ENCODE measurements around the gene CACNA2D3.
"Not testable (repeated sequence)": the region's sequence is repeated elsewhere in the genome, so short reads cannot be mapped to it uniquely, and the experiment has no call there.

Gene CACNA2D3

DNA sequence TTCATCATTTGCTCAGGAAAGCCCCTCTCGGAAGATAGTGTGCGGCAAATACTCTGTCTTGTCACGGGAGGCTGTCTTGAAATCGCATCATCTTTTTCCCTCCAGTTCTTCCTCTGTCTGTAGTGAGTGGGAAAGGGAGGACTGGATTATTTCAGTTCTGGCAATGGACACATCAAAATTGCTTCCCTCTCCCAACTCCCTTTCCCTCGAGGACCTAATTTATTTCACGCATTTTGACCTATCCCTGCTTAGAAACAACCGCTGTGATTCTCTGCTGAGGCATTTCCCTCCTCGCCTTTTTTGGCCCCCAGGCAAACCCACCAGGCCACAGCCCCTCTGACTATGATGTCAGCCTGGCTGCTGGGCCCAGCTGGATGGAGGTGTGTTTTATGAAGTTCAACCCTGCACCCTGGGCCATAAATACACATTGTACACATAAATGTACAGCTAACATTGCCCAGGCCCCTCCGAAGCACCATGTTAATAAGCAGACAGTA is 944.2 kb downstream of the CACNA2D3 start:
- DNase-seq (ENCODE audit: low read depth, low spot score) = no peak

DNA sequence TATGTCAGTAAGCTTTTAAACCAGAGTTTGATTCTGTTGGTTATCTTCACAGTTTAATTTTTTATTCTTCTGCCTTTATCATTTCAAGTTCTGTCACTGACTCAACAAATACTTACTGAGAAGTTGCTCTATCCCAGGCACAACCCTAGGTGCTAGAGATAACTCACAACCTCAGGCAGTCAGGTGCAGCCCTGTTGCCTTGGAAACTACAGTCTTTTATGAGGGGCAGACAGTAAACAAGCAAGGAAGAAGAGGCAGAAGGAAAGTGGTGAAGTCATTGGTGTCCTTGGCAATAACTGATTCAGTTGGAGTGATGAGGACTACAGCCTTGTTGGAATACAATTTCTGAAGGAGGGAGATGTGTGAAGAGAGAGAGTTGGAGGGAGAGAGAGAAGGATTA is 947.6 kb downstream of the CACNA2D3 start:
- DNase-seq (ENCODE audit: low read depth, low spot score) = no peak

DNA sequence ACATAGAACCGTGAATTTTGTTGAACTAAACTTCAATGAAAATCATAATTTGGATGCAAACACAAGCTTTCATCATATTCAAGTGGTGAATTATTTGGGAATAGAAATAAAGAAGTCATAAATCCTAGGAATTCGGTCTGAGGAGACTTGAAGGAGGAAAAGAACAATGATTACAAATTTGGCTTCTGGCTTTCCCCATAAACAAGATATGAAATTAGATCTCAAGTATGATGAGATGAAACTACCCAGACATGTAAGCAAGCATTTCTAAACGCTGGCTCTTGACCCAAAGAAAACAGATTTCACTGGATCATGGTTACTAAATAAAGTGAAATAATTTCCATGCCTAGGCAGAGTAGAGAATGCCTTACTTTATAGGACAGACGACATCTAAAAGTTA is 952.4 kb downstream of the CACNA2D3 start:
- DNase-seq (ENCODE audit: low read depth, low spot score) = no peak

DNA sequence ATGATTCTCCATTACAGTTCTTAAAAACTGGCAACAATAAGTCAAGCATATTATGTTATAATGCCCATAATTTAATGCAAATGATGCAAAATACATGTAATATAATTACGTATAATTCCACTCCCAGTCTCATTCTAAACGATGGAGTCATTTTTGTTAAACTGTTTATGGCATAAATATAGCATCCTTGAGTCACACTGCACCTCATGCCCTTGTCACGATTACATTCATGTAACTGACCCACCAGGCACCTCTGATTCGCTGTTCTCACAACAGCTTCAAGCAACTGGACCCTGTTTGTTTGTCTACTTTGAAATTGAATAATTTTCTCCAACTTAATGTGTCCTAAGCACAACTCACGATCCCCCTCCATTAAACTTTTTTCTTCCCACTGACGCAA is 953.5 kb downstream of the CACNA2D3 start:
- DNase-seq (ENCODE audit: low read depth, low spot score) = no peak

DNA sequence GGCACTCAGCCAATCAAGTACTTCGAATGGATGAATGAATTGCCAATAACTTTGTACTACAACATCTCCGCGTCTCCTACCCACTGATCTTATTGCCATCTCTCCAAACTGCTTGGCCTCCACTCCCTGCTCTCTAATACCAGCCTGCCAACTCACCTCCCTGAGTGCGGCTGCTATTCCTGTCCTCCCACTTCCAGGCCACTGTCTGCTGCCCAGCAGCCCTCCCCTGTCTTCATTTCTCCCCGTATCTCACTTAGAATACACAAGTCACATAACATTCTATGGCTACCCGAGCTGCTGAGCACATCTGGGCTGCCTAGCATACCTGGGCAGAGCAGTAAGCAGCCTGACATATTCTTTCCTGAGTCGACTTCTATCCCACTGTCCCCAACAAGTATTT is 955.4 kb downstream of the CACNA2D3 start:
- DNase-seq (ENCODE audit: low read depth, low spot score) = no peak

DNA sequence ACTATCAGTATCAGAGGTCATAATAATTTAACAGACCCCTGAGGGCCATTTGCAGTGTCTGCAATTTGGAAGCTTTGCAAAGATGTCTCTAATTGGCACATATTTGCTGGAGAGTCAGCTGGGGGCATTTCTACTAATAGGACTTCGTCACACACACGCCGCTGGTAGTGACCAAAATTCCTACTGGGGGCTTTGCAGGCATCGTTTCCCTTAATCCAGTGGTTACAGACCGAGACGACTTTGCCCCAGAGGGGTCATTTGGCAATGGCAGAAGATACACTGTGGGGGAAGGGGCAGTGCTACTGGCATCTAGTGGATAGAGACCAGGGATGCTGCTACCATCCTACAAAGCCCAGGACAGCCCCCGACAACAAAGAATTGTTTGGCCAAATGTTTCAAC is 956.5 kb downstream of the CACNA2D3 start:
- no peak for DNase-seq (ENCODE audit: low read depth, low spot score)

DNA sequence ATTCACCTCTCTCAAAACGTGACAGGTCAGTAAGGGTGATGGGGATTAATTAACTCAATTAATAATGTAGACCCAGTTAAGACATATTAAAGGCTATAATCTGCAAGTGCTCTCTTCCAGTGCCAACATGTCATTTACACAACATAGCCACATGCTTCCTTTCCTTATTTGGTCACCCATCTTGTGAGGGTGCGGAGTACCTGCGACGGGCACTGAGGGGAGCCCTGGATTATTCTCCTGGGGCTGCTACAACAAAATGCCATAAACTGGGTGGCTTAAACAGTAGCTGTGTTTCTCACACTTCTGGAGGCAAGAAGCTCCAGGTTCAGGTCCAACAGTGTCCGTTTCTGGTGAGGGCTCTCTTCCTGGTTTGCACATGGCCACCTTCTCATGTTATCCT is 962.9 kb downstream of the CACNA2D3 start:
- no peak for DNase-seq (ENCODE audit: low read depth, low spot score)

DNA sequence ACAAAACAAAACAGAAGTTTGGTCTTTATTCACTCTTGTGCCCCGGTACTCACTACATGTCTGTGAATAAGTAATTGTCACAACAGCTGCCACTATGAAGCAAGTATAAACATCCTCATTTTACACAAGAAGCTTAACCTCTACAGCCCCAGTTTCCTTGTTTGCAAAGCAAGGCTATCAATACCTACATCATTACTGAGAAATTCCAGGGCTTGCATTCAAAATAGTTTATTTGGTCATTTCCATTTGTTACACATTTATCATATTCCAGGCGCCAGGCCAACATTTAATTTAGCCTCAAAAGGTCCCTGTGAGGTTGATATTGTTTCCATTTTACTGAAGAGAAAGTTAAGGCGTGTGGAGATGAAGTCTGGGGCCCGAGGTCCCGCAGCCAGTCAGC is 966.9 kb downstream of the CACNA2D3 start:
- no peak for DNase-seq (ENCODE audit: low read depth, low spot score)

DNA sequence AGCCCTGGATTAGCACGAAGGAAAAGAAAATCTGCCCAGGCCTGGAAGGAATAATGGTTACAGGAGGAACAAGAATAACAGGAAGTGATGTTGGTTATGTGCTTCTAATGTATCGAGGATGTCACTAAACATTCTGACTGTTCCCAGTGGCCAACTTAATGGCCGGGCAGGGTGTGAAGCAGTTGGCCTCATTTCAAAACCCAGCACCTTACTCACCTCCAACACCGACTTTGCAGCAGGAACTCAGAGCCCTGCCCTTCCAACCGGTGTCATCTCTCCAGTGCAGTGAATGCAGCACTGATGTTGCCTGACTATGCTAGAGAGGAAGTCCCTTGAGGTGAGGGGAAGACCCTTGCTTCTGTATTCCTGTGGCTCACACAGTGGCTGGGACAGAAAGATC is 967.9 kb downstream of the CACNA2D3 start:
- no peak for DNase-seq (ENCODE audit: low read depth, low spot score)

DNA sequence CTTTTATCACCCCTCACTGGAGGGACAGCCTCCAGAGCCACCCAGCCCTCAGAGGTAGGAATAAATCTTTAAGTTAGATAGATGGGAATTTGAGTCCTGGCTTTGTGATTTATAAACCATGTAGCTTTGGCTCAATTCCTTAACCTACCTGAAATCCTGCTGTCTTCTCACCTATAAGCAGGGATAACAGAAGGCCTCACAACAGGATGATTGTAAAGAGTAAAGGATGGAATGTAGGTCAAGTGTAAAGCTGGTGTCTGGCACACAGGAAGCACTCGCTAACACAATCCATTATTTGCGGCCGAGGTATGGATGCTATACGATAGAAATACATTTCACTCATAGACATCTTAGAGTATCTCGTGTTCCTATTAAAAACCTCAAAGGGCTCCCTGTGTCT is 968.4 kb downstream of the CACNA2D3 start:
- DNase-seq (ENCODE audit: low read depth, low spot score) = no peak

DNA sequence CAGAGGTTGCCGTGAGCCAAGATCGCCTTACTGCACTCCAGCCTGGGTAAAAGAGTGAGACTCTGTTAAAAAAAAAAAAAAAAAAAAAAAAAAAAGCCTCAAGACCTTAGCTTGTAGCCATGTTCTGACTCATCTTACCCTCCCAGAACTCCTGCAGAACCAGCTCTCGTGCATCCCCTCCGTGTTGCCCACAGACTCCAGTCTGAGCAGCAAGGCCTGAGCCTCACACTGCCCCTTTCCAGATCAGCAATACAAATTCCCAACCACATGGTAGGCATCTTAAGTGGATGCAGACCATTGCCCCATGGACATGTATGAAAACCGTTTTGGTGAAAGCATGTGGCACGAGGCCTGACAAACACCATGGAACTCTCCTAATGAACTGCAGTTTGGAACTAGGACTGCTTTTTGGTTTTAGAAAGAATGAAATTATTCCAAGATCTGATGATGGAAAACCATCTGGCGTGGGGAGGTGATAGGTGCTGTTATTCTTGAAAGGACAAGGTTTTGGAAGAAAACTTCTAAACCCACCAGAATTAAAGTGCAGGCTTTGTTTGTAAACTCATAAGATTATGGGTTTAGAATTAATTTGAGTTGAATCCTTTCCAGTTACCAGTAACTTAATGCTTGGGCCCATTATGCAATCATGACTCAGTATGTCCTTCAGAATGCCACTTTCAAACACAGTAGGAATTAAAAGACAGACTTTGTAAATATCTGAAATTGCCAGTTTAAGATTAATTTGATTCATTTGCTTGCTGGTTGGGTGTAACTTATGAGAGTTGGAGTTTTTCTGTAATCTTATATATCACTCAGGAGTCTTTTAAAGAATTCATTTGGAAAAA is 969.3 kb downstream of the CACNA2D3 start:
- DNase-seq (ENCODE audit: low read depth, low spot score) = no peak

DNA sequence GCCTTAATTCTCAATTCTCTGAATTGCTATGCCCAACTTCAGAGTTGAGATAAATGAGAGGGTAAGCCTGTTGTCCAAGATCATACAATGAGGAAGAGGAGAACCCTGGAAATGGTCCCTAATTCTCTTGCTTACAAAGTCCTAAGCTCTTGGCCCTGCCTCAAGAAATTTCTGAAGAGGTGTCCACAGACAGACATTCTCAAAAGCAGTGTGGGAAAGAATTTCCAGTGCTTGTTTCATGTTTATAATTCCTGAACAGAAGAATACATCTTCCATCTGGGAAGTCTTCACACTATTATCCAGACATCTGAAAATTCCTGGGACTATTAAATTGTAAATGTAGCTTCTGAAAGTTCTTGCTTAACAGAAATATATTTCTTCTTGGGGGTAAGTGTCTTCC is 972.3 kb downstream of the CACNA2D3 start:
- no peak for DNase-seq (ENCODE audit: low read depth, low spot score)

DNA sequence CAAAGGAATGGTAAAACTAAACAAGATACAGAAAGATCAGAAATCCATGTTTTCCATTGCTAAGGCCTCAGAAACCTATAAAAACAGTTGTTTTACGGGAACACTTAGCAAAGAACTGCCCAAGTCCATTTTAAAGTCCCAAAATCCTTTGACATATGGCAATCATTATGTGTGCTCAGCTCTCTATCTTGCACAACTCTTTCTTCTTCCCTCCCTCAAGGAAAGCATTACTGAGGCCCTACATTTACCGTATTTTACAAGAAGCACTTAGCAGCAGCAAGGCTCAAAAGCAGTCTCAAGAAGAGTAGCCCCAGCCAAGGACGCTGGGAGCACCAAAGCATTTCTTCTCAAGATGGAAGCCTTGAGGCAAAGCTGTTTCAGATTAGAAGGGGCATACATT is 975.1 kb downstream of the CACNA2D3 start:
- no peak for DNase-seq (ENCODE audit: low read depth, low spot score)

DNA sequence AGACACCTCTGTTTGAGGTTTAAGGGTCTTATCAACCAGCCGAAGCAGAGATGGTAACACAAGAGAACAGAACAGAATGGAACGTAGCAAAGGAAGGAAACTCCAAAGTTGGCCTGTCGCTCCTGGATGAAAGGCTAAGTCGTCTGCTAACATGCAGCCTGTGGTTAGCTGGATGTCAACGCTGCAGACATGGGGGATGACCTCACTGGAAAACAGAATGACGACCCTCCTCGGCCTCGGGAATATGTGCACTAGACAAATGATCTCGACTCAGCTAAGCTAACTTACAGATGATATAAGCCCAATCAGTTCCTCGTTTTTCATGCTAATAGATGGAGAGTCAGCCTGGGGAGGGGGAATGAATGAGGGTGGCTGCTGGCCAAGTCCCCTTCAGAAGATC is 983.3 kb downstream of the CACNA2D3 start:
- DNase-seq (ENCODE audit: low read depth, low spot score) = no peak

DNA sequence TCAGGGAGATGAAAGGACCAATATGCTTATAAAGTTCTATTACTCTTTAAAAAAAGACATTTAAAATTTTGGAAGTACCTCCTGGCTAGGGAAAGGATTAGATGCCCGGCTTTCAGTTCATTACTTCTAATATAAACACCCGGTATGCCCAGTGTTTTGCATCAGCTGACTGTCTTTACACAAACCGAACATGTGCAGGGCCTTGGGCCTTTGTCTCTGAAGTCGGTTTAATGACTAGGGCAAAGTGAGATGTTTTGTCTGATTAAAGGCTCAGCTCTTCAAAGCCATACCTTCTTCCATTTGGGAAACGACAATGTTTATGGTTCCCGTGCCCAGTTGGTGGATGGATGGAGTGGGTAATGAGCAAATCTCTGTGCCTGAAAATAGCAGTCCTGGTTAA is 984.8 kb downstream of the CACNA2D3 start:
- no peak for DNase-seq (ENCODE audit: low read depth, low spot score)

DNA sequence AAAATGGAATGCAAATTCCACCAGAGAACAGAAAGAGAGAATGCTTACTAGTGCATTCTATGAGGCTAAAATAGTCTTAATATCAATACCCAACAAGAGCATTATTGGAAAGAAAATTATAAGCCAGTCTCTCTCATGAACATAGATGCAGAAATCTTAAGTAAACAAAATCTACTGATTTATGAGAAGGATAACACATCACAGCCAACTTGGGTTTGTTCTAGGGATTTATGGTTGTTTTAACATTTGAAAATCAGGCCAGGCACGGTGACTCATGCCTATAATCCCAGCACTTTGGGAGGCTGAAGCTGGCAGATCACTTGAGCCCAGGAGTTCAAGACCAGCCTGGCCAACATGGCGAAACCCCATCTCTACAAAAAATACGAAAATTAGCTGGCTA is 989.6 kb downstream of the CACNA2D3 start:
- DNase-seq (ENCODE audit: low read depth, low spot score) = not testable (repeated sequence)

DNA sequence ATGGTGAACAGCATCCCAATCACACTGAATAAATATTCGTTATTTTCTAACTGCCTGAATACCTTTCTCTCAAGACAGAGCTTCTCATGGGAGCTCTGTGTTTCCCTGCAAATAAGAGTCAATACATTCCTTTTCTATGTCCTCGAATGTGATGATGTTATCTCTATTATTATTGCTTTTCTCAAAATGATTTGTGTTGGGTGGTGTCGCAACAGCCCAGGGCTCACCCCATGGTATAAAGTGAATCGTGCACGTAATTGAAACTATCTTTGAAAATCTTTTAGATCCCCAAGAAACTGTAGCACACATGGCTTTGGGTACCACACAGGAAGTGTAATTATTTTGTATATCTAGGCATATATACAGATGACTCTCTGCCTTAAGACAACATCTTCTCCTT is 996.1 kb downstream of the CACNA2D3 start:
- DNase-seq (ENCODE audit: low read depth, low spot score) = no peak

DNA sequence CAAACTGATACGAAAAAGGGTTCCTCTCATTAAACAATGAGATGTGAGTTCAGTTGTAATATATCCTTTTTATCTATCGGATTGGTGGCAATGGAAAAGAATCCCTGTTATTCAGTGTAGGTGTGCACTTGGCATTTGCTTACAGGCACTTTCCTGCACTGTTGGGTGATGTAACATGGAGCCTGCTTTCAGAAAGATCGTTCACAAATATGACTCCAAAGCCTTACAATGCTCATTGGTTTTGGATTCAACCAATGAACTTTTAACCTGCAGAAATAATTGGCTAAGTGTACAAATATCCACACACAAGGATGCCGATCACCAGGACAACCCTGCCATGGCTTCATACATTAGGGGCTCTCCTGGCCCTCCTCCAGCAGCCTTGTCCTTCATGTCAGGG is 996.9 kb downstream of the CACNA2D3 start:
- DNase-seq (ENCODE audit: low read depth, low spot score) = no peak

DNA sequence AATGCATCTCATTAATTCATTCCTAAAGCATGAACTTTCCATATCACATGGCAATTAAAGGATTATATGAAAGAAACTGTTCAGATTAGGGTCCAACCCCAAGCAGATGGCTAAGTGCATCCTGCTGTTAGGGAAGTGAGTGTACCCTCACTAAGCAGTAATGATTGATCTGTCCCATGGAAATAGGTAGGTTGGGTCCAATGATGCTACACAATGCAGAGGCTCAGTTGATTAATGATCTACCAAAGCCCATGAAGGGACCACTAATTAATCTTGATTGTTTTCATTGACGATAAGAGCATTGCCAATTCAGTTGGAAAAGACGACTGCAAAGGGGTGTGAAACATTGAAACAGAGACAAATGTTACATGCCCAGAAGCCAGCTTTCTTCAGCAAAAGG is 1000.0 kb downstream of the CACNA2D3 start:
- no peak for DNase-seq (ENCODE audit: low read depth, low spot score)
